ENCODE measurements around the gene CCHCR1. TPM values are rescaled to one million over a fixed set of nuclear protein-coding genes. Genes with fewer than 3 reads are reported as not detected.

CCHCR1 gene
- total and polyA plus RNA-seq, 2 of the 8 experiments (the other 6 are each of a cell fraction or from before 2014, with no cell fraction given), result 20.9 to 38.0 TPM

DNA sequence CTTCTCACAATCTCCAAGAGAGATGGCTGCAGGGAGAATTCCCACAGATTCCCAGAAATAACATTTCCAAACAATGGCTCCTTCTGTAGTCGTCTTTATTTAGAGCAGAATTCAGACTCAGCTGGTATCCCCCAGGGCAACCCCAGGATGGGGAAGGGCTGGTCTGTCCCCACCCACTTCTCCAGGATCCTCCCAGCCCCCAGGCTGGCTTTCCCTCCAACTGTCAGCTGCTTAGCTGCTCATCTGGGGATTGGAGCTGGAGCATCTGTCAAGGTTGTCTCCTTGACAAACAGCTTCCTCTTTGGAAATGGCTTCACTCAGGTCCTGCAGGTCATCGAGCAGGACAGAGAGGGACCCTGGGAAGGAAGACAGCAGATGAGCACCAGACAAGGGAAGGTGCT, 15.2 kb downstream of the CCHCR1 start:
- H3K23ac ChIP-seq (ENCODE audit: insufficient read length), result no peak overlapping the region
- no peak overlapping the region for H2BK20ac ChIP-seq (ENCODE audit: low read length)
- no peak overlapping the region for H2BK15ac ChIP-seq (ENCODE audit: low read length)
- H2BK5ac ChIP-seq (ENCODE audit: low read depth, low read length), result no peak overlapping the region
- H3K9ac ChIP-seq (replicated peaks in 1 of 4; ENCODE audit: extremely low read depth in 1 of 4, low read depth in 3 of 4, low read length in 3 of 4), result no peak overlapping the region
- H3K4me2 ChIP-seq (ENCODE audit: insufficient read depth in 1 of 2, low read depth in 2 of 2, low read length in 2 of 2), result no peak overlapping the region
- no peaks in the 10 kb centered on the region for H4K20me1 ChIP-seq (replicated peaks in 1 of 2; ENCODE audit: control insufficient read depth in 1 of 2, insufficient read depth in 2 of 2, low read length in 2 of 2)
- no peak overlapping the region for H2BK120ac ChIP-seq (replicated peaks; ENCODE audit: low read depth, low read length)
- no peak overlapping the region for H3K14ac ChIP-seq (ENCODE audit: insufficient read length)
- H3K27ac ChIP-seq (ENCODE audit: low read depth, low read length), result no peak overlapping the region
- no peak overlapping the region for H4K8ac ChIP-seq (ENCODE audit: extremely low read depth, insufficient read depth, low read length)
- H4K91ac ChIP-seq (replicated peaks; ENCODE audit: insufficient read length, low read length), result no peak overlapping the region
- no peaks in the 10 kb centered on the region for H3K9me3 ChIP-seq (ENCODE audit: insufficient read depth in 2 of 2, low read depth in 1 of 2, low read length in 1 of 2)
- no peak overlapping the region for H2AK5ac ChIP-seq (ENCODE audit: low read depth, low read length)
- H3K18ac ChIP-seq (ENCODE audit: extremely low read depth, low read length), result no peak overlapping the region
- peaks cover 0 to 20% (median 15%) of the 10 kb centered on the region in 4 experiments; a peak in 6 of 7 replicates for H3K4me1 ChIP-seq (replicated peaks in 1 of 4; ENCODE audit: control insufficient read depth in 3 of 4, insufficient read depth in 4 of 4, low read length in 3 of 4)
- H3K27me3 ChIP-seq (replicated peaks in 1 of 4; ENCODE audit: control insufficient read depth in 3 of 4, extremely low read depth in 1 of 4, insufficient read depth in 3 of 4, low read length in 3 of 4), result 0 out of 7 replicates have a peak, but pooled peaks cover 0 to 2% (median 0%) of the 10 kb centered on the region in 4 experiments
- no peak overlapping the region for H3K4me3 ChIP-seq (ENCODE audit: extremely low read depth in 1 of 4, insufficient read depth in 2 of 4, low read depth in 3 of 4, low read length in 4 of 4)
- no peak for TF ChIP-seq CHD1 (IDR thresholded peaks at IDR 0.05; ENCODE audit: low read depth, low read length)
- WGBS, 2 experiments (ENCODE audit: extremely low coverage in 1 of 2, insufficient coverage in 1 of 2, insufficient read length in 1 of 2, insufficient replicate concordance in 2 of 2, low coverage in 1 of 2, low lambda C conversion rate in 2 of 2, missing lambda C conversion rate in 1 of 2), result 83% methylated on average over 2 of the region's 2 CpGs; no CpG with 5 or more reads in 1 of the 2 experiments
- no peaks in the 10 kb centered on the region for H3K79me1 ChIP-seq (ENCODE audit: low read depth, low read length)
- 0 out of 2 replicates have a peak overlapping the region, but pooled peaks have one; percentile 1 for H2BK12ac ChIP-seq (ENCODE audit: low read depth, low read length)
- FAIRE-seq, result no peak
- DNase-seq (ENCODE audit: low read depth in 1 of 2, low spot score in 2 of 2), result no peak
- H3K23me2 ChIP-seq (ENCODE audit: low read depth, low read length), result no peaks in the 10 kb centered on the region; the same call in 1 of the 2 replicates
- no peak overlapping the region for H2AFZ ChIP-seq (ENCODE audit: low read length)
- H3K36me3 ChIP-seq (ENCODE audit: control insufficient read depth in 2 of 4, insufficient read depth in 4 of 4, low read length in 3 of 4), result peaks cover 2 to 30% (median 6%) of the 10 kb centered on the region in 4 experiments; a peak in 5 of 8 replicates
- no peak overlapping the region for H3K4ac ChIP-seq (replicated peaks; ENCODE audit: insufficient read length, low read depth, low read length)
- ChIA-PET POLR2A (ENCODE audit: partially characterized antibody) (interaction anchor here (61.6 to 68.5 kb wide), 2 partner anchors 5 to 26 kb away, joined by 2251 read pairs; partner anchors contain the start of genes CCHCR1, CDSN, POU5F1 and PSORS1C1), CTCF (ENCODE audit: partially characterized antibody) (interaction anchor here (0.6 to 16.4 kb wide), 9 partner anchors 12 to 734 kb away, joined by 3 to 170 read pairs (median 3); partner anchors contain the start of gene TCF19)
- H3K56ac ChIP-seq (replicated peaks; ENCODE audit: insufficient read length, low read depth, low read length), result no peak overlapping the region
- no peak overlapping the region for H4K5ac ChIP-seq (ENCODE audit: insufficient read length, low read depth, low read length)
- no peaks in the 10 kb centered on the region for H3K79me2 ChIP-seq (ENCODE audit: control insufficient read depth in 1 of 2, insufficient read depth in 2 of 2, low read length in 2 of 2)
